Measurements from ENCODE around the gene AAMP.
A peak's percentile ranks its signal among the peaks of the same experiment; 100 is the strongest.

The AAMP gene

GRCh38 chr2:218293715-218294429 is 23.9 kb upstream of the AAMP start:
- no peak for DNase-seq

DNA sequence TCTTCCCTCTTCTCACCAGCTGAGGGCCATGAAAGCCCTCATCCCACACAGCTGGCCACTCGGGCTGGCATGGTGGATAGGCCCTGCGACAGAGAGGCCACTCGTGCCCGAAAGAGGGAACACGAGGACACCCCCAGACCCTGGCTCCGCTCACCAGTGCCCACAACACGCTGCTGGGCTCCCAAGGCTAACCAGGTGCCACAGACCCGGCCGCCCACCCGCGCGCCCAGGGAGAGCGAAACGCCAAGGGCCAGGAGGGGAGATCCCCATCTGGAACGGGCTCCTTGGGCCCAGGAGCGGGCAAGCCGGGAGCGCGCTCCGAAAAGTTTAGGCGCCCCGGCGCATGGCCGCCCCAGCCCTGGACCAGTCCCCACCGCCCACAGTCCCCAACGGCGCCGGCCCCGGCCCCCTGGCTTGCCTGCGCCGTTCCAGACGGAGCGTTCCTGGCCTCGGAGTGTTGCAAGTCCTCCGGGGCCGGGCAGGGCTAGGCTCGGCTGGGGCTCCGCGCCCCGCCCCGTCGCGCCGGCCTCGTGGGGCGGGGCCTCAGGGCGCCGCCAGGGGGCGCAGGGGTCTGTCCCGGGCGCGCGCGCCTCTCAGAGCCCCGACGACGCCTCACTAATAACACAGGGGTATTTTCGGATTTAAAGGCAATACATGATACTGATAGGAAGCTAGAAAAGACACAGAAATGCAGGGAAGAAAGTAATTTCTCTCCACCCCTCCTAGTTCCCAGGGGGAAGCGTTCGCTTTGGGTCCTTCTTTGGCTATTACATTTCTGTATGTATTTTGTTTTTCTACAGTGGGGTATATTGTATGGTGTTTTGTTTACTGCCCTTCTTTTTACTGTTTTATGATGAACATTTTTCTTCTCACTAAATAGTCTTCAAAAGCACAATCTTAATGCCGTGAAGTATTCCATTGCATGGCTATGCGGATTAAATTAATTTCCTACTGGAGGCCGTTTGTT is 22.4 kb upstream of the AAMP start, which contains the start of gene TMBIM1:
TMBIM1 (minus strand) TSS at position 456 of the 967 bp plus-strand sequence. CDS start 10,362 bp downstream, outside the sequence.
- DNase-seq, result peak; percentile 56 to 79

DNA sequence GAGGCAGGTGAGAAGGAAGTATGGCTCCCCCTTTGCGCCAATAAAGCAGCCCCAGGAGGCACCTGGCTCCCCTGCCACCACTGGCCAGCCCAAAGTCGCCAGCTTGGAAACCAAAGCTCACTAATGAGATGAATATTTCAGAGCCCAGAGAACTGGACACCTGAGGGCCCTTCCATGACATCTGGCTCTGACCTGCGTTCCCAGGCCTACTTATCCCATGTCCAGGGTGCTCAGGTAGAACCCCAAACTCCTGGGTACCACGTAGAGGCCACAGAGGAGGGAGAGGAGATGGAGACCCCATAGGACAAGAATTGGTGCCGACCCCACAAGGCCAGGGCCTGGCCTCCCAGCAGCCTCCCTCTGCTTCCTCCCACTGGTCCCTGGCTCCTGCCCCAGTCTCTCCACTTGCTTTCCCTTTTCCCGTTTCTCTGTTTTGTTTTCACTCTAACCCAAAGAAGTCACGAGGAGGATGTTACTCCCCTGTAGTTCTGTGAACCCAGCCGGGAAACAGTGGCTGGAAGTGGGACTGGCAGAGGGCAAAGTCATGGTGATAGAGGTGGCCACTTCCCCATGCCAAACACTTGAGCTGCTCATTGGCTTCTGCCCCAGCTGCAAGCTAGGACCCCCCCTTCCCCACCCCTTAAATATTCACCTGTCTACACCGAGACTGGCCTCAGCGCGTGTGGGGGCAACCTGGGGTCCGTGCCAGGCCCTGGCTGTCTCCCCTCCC is 21.5 kb upstream of the AAMP start:
- DNase-seq, result peak in 1 of 2 donors; percentile 64

GRCh38 chr2:218290316-218291261 is 20.7 kb upstream of the AAMP start:
- DNase-seq, result no peak

DNA sequence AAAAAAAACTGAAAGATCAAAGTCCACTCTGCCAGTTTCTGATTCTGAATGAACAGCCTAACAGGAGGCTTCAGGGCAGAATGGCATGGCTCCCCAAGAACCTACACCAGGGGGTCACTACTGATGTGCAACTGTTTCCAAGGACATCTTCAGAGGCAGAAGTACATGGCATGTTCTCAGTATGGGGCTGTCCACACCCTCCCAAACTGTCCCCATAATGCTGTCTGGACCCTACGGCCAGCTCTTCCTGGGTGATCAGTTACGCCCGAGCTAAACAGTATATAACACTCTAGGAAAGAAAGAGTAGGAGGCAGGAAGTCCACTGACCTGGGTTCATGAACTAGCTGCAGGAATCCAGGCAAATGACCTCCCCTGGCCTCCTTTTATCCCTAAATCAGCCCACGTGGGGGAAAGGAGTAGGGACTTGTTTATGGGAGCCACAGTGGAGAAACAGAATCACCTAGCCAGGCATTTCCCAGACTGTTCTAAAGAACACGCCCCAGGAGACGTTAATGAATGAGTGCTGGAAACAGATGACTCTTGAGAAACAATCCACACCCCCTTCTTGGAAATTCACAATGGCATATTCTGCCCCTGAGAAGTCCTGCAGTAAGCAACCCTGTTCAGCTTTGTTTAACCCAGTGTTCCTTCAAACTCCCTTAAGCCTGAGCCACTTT is 19.8 kb upstream of the AAMP start:
- DNase-seq, result no peak

- DNase-seq, result peak; percentile 80 to 93
Observed at GRCh38 chr2:218286570-218287459, 16.9 kb upstream of the AAMP start.

DNA sequence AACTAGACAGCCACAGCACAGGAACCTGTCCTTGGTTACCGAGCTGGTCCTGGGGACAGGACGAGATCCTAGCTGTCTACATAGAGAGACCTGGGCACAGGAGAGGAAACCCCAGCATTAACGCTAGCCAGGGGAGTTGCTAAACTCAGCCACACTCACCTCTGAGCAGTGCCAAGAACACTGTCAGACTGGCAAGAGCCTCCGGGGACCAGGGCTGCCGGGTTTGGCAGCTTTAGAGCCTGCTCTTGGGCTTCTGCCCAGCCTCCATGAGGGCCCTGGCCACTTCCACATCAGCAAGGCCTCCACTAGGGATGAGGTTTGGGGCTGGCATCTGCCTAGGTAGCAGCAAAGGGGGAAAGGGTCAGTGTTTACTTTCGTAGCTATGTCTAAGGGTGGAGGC is 15.7 kb upstream of the AAMP start:
- DNase-seq, result peak in 1 of 2 donors; percentile 45

DNA sequence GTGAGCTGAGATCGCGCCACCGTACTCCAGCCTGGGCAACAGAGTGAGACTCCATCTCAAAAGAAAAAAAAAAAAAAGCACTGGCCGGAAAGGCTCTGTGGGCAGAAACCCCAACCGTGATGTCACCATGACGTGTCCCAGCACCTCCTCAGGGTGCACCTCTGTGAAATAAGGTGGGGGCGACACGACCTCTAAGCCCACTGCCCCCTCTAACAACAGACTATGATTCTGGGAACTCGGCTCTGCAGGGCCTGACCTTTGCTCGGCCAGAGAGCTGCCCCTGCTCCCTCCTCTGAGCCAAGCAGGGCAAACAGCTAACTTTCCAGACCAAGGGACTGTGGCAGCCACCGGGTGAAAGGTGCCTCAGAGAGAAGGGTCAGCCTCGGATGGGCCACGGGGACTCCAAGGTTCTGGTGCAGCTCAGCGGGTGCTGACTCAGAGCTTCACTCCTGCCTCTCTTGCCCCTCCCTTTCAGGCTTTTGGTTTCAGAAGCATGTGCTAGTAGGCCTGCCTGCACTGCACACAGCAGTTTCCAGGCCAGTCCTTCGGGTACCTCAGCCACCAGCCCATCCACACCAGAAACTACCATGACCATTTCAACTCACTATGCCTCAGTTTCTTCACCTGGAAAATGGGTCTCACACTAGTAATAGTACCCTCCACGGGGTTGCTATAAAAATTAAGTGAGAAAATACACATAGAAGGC is 14.3 kb upstream of the AAMP start:
- no peak for DNase-seq

GRCh38 chr2:218282173-218282991 is 12.4 kb upstream of the AAMP start:
- peak in 1 of 2 donors; percentile 56 for DNase-seq

GRCh38 chr2:218281449-218281848 is 11.5 kb upstream of the AAMP start:
- no peak for DNase-seq

DNA sequence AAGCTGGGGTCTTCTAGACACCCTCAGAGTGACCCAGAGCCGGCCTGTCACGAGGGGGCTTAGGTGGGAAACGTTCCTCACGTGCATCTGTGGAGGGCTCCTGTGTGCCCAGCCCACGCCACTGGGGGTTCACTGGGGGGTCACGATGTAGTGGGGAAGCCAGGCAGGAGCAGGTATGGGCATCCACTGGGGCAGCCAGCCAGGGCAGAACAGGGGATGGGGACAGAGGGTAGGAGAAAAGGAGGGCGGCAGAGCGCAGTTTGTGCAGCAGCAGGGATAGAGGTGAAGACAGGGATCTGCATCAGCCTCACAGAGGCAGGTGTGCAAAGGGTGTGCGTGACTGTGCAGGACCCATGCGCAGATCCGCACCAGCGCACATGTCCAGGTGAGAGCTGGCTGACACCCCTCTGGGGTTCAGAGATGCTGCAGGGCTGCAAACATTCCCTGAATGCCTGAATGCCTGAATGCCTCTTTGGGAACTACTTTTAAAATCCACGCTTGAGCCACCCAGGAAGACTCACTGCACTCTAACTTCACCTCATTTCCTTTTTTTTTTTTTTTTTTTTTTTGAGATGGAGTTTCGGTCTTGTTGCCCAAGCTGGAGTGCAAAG is 10.4 kb upstream of the AAMP start:
- no peak for DNase-seq

- no peak for DNase-seq
Observed at GRCh38 chr2:218278531-218279360, 8.8 kb upstream of the AAMP start.

DNA sequence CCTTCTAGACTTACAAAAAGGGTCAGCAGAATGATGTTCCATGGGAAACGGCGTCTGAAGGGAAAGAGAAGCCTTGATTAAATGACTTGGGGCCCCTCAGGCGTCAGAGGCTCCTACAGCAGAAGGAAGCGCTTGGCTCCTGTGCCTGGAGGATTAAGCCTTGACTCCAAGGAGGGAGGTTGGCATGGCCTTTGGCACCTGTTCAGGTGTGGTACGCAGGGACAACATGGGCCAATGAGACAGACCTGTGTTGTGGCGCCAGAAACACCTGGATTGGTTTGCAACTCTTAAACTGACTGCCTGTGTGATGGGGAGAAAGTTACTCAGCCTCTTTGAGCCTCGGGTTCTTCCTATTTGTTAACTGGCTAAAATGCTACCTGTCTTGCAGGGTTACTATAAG is 8.0 kb upstream of the AAMP start:
- DNase-seq, result no peak

DNA sequence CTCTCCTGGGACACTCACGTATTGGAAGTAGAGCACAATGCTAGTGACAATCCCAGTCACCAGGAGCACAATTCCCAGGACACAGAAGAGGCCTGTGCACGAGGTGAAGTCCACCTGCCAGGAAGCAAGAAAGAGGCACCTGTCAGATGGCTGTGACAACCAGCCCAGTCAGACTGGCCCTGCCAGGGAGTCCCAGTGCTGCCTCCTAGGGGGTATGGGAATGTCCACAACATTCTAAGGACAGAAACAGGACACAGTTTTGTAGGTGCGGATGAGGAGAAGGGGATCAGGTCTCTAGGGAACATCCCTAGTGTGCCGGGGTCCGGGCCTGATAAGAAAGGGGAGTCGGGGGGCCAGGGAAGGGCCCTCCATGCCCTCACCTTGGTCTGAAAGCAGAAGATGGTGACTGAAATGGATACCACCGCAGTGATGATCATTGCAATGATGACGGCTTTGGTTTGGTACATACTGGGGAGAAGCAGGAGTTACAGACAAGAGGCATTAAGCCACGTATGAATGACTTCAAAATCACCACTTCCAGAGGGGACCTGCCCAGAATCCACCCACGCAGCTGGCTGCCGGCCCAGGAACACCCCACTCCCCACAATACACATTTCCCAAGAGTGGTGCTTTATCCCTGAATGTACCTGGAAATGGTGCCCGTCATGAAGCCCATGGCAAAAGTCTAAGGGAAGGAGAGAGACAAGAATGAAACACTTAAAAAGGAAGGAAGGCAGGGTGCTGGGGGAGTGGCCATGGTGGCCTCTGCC is 7.2 kb upstream of the AAMP start:
- DNase-seq, result no peak

GRCh38 chr2:218275371-218276072 is 5.6 kb upstream of the AAMP start:
- DNase-seq, result no peak

GRCh38 chr2:218274586-218274985 is 4.6 kb upstream of the AAMP start:
- no peak for DNase-seq
